Nephron progenitor cell (in vitro differentiated cells): Measurements from ENCODE around the gene PLEKHA4.
"Not testable (repeated sequence)": the region's sequence is repeated elsewhere in the genome, so short reads cannot be mapped to it uniquely, and the experiment has no call there.

Experiments
- DNase-seq: peaks from one replicate; pipeline ENCODE4 v3.0.0; 2021
- H3K27ac Mint-ChIP-seq: 2 replicates; pipeline ENCODE4 v1.8.0; 2021; ENCODE audit warnings: mild to moderate bottlenecking, moderate library complexity, mixed read lengths
- H3K27me3 Mint-ChIP-seq: 2 replicates; pipeline ENCODE4 v1.8.0; 2021; ENCODE audit warnings: mild to moderate bottlenecking, low read depth, mixed read lengths; ENCODE audit not compliant: poor library complexity
- H3K36me3 Mint-ChIP-seq: 2 replicates; pipeline ENCODE4 v1.8.0; 2021; ENCODE audit warnings: low read depth, mixed read lengths
- H3K4me1 Mint-ChIP-seq: 2 replicates; pipeline ENCODE4 v1.8.0; 2021; ENCODE audit warnings: mixed read lengths
- H3K4me3 Mint-ChIP-seq: 2 replicates; pipeline ENCODE4 v1.8.0; 2021; ENCODE audit warnings: mild to moderate bottlenecking, moderate library complexity, mixed read lengths
- H3K9me3 Mint-ChIP-seq: 2 replicates; pipeline ENCODE4 v1.8.0; 2021; ENCODE audit warnings: mild to moderate bottlenecking, moderate library complexity, mixed read lengths
- TF ChIP-seq, protein P1 (sequence below): fragments of 200-600 bp; sonication (generic); IDR thresholded peaks from 2 replicates; pipeline ENCODE4 v1.5.0; 2021; ENCODE audit warnings: antibody characterized with exemption

The PLEKHA4 gene

DNA sequence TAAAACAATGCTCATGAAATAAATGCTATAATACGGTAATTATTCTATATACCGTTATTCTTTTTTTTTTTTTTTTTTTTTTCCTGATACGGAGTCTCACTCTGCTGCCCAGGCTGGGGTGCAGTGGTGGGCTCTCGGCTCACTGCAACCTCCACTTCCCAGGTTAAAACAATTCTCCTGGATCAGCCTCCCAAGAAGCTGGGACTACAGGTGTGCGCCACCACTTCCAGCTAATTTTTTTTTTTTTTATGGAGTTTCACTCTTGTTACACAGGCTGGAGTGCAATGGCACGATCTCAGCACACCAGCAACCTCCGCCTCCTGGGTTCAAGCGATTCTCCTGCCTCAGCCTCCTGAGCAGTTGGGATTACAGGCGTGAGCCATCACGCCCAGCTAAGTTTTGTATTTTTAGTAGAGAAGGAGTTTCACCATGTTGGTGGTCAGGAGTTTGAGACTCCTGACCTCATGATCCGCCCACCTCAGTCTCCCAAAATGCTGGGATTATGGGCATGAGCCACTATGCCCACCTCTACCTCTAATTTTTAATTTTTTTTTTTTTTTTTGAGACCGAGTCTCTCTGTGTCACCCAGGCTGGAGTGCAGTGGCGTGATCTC, 10.7 kb upstream of the PLEKHA4 start:
- H3K27me3 Mint-ChIP-seq = peaks cover 13% of the 10 kb centered on the region
- TF ChIP-seq, protein P1, sequence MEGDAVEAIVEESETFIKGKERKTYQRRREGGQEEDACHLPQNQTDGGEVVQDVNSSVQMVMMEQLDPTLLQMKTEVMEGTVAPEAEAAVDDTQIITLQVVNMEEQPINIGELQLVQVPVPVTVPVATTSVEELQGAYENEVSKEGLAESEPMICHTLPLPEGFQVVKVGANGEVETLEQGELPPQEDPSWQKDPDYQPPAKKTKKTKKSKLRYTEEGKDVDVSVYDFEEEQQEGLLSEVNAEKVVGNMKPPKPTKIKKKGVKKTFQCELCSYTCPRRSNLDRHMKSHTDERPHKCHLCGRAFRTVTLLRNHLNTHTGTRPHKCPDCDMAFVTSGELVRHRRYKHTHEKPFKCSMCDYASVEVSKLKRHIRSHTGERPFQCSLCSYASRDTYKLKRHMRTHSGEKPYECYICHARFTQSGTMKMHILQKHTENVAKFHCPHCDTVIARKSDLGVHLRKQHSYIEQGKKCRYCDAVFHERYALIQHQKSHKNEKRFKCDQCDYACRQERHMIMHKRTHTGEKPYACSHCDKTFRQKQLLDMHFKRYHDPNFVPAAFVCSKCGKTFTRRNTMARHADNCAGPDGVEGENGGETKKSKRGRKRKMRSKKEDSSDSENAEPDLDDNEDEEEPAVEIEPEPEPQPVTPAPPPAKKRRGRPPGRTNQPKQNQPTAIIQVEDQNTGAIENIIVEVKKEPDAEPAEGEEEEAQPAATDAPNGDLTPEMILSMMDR = no peak
- H3K9me3 Mint-ChIP-seq = peaks cover 22% of the 10 kb centered on the region
- H3K36me3 Mint-ChIP-seq = peaks cover 34% of the 10 kb centered on the region
- peaks cover 30% of the 10 kb centered on the region for H3K4me1 Mint-ChIP-seq
- no peak overlapping the region for H3K27ac Mint-ChIP-seq
- DNase-seq = no peak
- H3K4me3 Mint-ChIP-seq = no peak overlapping the region

- TF ChIP-seq, protein P1 = no peak
- Mint-ChIP-seq H3K9me3 (peaks cover 15% of the 10 kb centered on the region), H3K27me3 (peaks cover 13% of the 10 kb centered on the region), H3K4me1 (peaks cover 37% of the 10 kb centered on the region), H3K36me3 (peaks cover 41% of the 10 kb centered on the region), H3K4me3 (no peak overlapping the region), H3K27ac (no peak overlapping the region)
- DNase-seq = no peak
Measured at GRCh38 chr19:48878196-48879024, 10.0 kb upstream of the PLEKHA4 start.

DNA sequence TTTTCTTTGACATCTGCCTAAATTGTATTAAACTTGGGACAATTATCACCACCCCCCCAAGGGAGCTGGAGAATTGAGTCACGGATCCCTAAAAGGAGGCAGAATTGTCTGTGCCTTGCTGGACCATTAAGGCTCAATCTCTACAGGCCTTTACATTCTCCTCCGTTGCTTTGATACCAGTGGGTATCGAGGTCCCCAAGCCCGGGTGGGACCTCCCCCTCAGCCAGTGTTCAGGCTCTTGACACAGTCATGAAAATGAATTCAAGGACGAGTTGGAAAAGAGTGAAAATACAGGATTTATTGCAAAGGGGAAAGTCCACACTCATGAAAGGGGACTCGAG, 9.4 kb upstream of the PLEKHA4 start:
- Mint-ChIP-seq H3K27me3 (peaks cover 13% of the 10 kb centered on the region), H3K4me1 (peaks cover 43% of the 10 kb centered on the region), H3K9me3 (peaks cover 11% of the 10 kb centered on the region), H3K27ac (no peak overlapping the region), H3K4me3 (no peak overlapping the region), H3K36me3 (peaks cover 47% of the 10 kb centered on the region)
- TF ChIP-seq, protein P1 = no peak
- DNase-seq = no peak

- H3K27ac Mint-ChIP-seq = peak overlapping the region; percentile 78
- peak overlapping the region; percentile 99 for H3K4me3 Mint-ChIP-seq
- peaks cover 53% of the 10 kb centered on the region for H3K4me1 Mint-ChIP-seq
- not testable (repeated sequence) for H3K9me3 Mint-ChIP-seq, H3K27me3 Mint-ChIP-seq, DNase-seq
- peaks cover 48% of the 10 kb centered on the region for H3K36me3 Mint-ChIP-seq
Measured at GRCh38 chr19:48876043-48876981, 7.9 kb upstream of the PLEKHA4 start.

DNA sequence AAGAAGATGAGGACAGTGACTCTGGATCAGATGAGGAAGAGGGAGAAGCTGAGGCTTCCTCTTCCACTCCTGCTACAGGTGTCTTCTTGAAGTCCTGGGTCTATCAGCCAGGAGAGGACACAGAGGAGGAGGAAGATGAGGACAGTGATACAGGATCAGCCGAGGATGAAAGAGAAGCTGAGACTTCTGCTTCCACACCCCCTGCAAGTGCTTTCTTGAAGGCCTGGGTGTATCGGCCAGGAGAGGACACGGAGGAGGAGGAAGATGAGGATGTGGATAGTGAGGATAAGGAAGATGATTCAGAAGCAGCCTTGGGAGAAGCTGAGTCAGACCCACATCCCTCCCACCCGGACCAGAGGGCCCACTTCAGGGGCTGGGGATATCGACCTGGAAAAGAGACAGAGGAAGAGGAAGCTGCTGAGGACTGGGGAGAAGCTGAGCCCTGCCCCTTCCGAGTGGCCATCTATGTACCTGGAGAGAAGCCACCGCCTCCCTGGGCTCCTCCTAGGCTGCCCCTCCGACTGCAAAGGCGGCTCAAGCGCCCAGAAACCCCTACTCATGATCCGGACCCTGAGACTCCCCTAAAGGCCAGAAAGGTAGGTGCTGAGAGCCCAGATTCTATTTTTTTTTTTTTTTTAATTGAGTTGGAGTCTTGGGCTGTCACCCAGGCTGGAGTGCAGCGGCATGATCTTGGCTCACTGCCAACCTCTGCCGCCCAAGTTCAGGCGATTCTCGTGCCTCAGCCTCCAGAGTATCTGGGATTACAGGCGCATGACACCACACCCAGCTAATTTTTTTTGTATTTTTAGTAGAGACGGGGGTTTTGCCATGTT, 6.1 kb upstream of the PLEKHA4 start:
- Mint-ChIP-seq H3K4me1 (peaks cover 53% of the 10 kb centered on the region), H3K27me3 (peaks cover 3% of the 10 kb centered on the region), H3K9me3 (no peaks in the 10 kb centered on the region), H3K36me3 (peaks cover 48% of the 10 kb centered on the region), H3K4me3 (peak overlapping the region; percentile 99), H3K27ac (peak overlapping the region; percentile 100)
- TF ChIP-seq, protein P1 = no peak
- no peak for DNase-seq
